Mammary epithelial cell (primary cell): Measurements from ENCODE around the gene COL27A1.

ENCODE experiments used
- CTCF ChIP-seq, 2 donors: IDR thresholded peaks in 1 of 2; conservative IDR thresholded peaks in 1 of 2; 2 replicates each; pipeline ENCODE4 v1.5.1; 2011 to 2012; ENCODE audit warnings: inconsistent platforms in 2 of 2, low read length in 2 of 2, mild to moderate bottlenecking in 2 of 2, control low read depth in 1 of 2, low read depth in 1 of 2; ENCODE audit not compliant: insufficient read depth in 1 of 2; ENCODE audit errors: extremely low read depth in 1 of 2
- EZH2 ChIP-seq: IDR thresholded peaks from 2 replicates; pipeline ENCODE4 v1.6.1; 2012; ENCODE audit warnings: low read length, inconsistent platforms, borderline replicate concordance

GRCh38 chr9:114184866-114185265 lies 29.5 kb downstream of the COL27A1 start:
- no peak for TF ChIP-seq EZH2
- TF ChIP-seq CTCF (conservative IDR thresholded peaks at IDR 0.05 in 1 of 2, IDR thresholded peaks at IDR 0.05 in 1 of 2; ENCODE audit: extremely low read depth in 1 of 2, insufficient read depth in 1 of 2, low read depth in 1 of 2, low read length in 2 of 2): no peak
